Measurements from ENCODE around the gene CLEC20A. TPM values are rescaled to one million over a fixed set of nuclear protein-coding genes. Genes with fewer than 3 reads are reported as not detected.

CLEC20A gene
- polyA plus RNA-seq (not detected in 3 replicates), polyA minus RNA-seq (not detected in 3 replicates)
- polyA plus RNA-seq (2011; ENCODE audit: low read depth): not detected
- polyA plus RNA-seq (2011; cell fraction: cytosol; rRNA removed): not detected in 2 replicates
- polyA plus RNA-seq (2011; cell fraction: nucleus; rRNA removed): not detected in 2 replicates
- not detected in 2 replicates for polyA plus RNA-seq (2012; ENCODE audit: low replicate concordance)
- not detected for polyA minus RNA-seq (2011; cell fraction: cytosol; rRNA and poly(A)+ RNA removed)
- polyA minus RNA-seq (2011; cell fraction: nucleus; rRNA and poly(A)+ RNA removed): not detected in 2 replicates

- Histone ChIP-seq H3K9me3 (ENCODE audit: control insufficient read depth, low read depth, low read length) (no peaks in the 10 kb centered on the region), H2AFZ (ENCODE audit: control insufficient read depth, low read length) (no peak within 1 kb of the TSS), H3K9ac (ENCODE audit: control insufficient read depth, extremely low read depth, insufficient read depth, low read length) (no peak within 1 kb of the TSS), H3K79me2 (ENCODE audit: control insufficient read depth, insufficient read depth, low read length) (no peaks in the 10 kb centered on the region), H4K20me1 (ENCODE audit: control insufficient read depth, extremely low read depth, insufficient read depth, low read length) (no peaks in the 10 kb centered on the region), H3K4me1 (ENCODE audit: control insufficient read depth, extremely low read depth, insufficient read depth, low read length) (peaks cover 5% of the 10 kb centered on the region), H3K9me1 (ENCODE audit: control insufficient read depth, extremely low read depth, insufficient read depth, low read length) (no peaks in the 10 kb centered on the region), H3K27ac (ENCODE audit: control insufficient read depth, insufficient read depth, low read length) (no peak within 1 kb of the TSS), H3K36me3 (ENCODE audit: control insufficient read depth in 2 of 2, extremely low read depth in 1 of 2, insufficient read depth in 2 of 2, low read length in 2 of 2) (no peaks in the 10 kb centered on the region), H3K4me2 (ENCODE audit: control insufficient read depth, extremely low read depth, insufficient read depth, low read depth, low read length) (no peak within 1 kb of the TSS), H3K4me3 (ENCODE audit: control insufficient read depth in 2 of 3, extremely low read depth in 1 of 3, insufficient read depth in 2 of 3, low read depth in 1 of 3, low read length in 3 of 3) (no peak within 1 kb of the TSS), H3K27me3 (ENCODE audit: control insufficient read depth, extremely low read depth, insufficient read depth, low read length) (no peaks in the 10 kb centered on the region)
- DNase-seq (ENCODE audit: low read depth, low spot score) (no peak), FAIRE-seq (no peak)
- no peak for TF ChIP-seq EZH2 (IDR thresholded peaks at IDR 0.05; ENCODE audit: low read length)
- TF ChIP-seq CTCF (optimal IDR thresholded peaks at IDR 0.05 in 1 of 3, IDR thresholded peaks at IDR 0.05 in 1 of 3, conservative IDR thresholded peaks at IDR 0.05 in 1 of 3; ENCODE audit: extremely low read depth in 1 of 3, insufficient read depth in 2 of 3, low read length in 3 of 3): no peak
- dilution Hi-C loops (cut with MboI; ENCODE audit: extremely low pct_ligation_motif_present, low sequenced_read_pairs): no loop called here
Measured at GRCh38 chr1:178496410-178497135, at the start of gene CLEC20A. CLEC20A (minus strand) TSS chr1:178496964; CDS start chr1:178496939, 25 bp downstream.

GRCh38 chr1:178544531-178544930 is 47.8 kb upstream of the CLEC20A start:
- peak overlapping the region; percentile 30 for H2AFZ ChIP-seq (ENCODE audit: control insufficient read depth, low read length)
- no peaks in the 10 kb centered on the region for H4K20me1 ChIP-seq (ENCODE audit: control insufficient read depth, extremely low read depth, insufficient read depth, low read length)
- H3K9me3 ChIP-seq (ENCODE audit: control insufficient read depth, low read depth, low read length): no peaks in the 10 kb centered on the region
- peak overlapping the region; percentile 16 for H3K4me2 ChIP-seq (ENCODE audit: control insufficient read depth, extremely low read depth, insufficient read depth, low read depth, low read length)
- no peak overlapping the region for H3K4me3 ChIP-seq (ENCODE audit: control insufficient read depth in 2 of 3, extremely low read depth in 1 of 3, insufficient read depth in 2 of 3, low read depth in 1 of 3, low read length in 3 of 3)
- no peaks in the 10 kb centered on the region for H3K27me3 ChIP-seq (ENCODE audit: control insufficient read depth, extremely low read depth, insufficient read depth, low read length)
- H3K27ac ChIP-seq (ENCODE audit: control insufficient read depth, insufficient read depth, low read length): peak overlapping the region; percentile 31
- no peaks in the 10 kb centered on the region for H3K9me1 ChIP-seq (ENCODE audit: control insufficient read depth, extremely low read depth, insufficient read depth, low read length)
- no peak overlapping the region for H3K9ac ChIP-seq (ENCODE audit: control insufficient read depth, extremely low read depth, insufficient read depth, low read length)
- DNase-seq (ENCODE audit: low read depth, low spot score) (no peak), FAIRE-seq (no peak)
- H3K36me3 ChIP-seq (ENCODE audit: control insufficient read depth in 2 of 2, extremely low read depth in 1 of 2, insufficient read depth in 2 of 2, low read length in 2 of 2): no peaks in the 10 kb centered on the region
- dilution Hi-C loops (cut with MboI; ENCODE audit: extremely low pct_ligation_motif_present, low sequenced_read_pairs): no loop called here
- H3K79me2 ChIP-seq (ENCODE audit: control insufficient read depth, insufficient read depth, low read length): no peaks in the 10 kb centered on the region
- H3K4me1 ChIP-seq (ENCODE audit: control insufficient read depth, extremely low read depth, insufficient read depth, low read length): peaks cover 32% of the 10 kb centered on the region
- TF ChIP-seq CTCF (optimal IDR thresholded peaks at IDR 0.05 in 1 of 3, IDR thresholded peaks at IDR 0.05 in 1 of 3, conservative IDR thresholded peaks at IDR 0.05 in 1 of 3; ENCODE audit: extremely low read depth in 1 of 3, insufficient read depth in 2 of 3, low read length in 3 of 3) (no peak), EZH2 (IDR thresholded peaks at IDR 0.05; ENCODE audit: low read length) (no peak)

Data from keratinocyte (primary cell).